Measurements from ENCODE around the gene YKT6.

The YKT6 gene

GRCh38 chr7:44258423-44258760 lies 57.6 kb downstream of the YKT6 start:
- no peaks in the 10 kb centered on the region for H3K4me1 ChIP-seq (ENCODE audit: insufficient read depth, low read length)
- no peak overlapping the region for H3K27ac ChIP-seq (ENCODE audit: low read length)
- no peaks in the 10 kb centered on the region for H4K20me1 ChIP-seq (ENCODE audit: insufficient read depth, low read length)
- no peak for ATAC-seq (ENCODE audit: insufficient read depth, low read depth)
- H3K9ac ChIP-seq (ENCODE audit: low read depth, low read length), result no peak overlapping the region
- no peaks in the 10 kb centered on the region for H3K36me3 ChIP-seq (ENCODE audit: insufficient read depth, low read length)
- no peak for DNase-seq
- H2AFZ ChIP-seq (ENCODE audit: low read depth, low read length), result no peak overlapping the region
- no peak overlapping the region for H3K4me3 ChIP-seq (ENCODE audit: low read depth in 1 of 2, low read length in 2 of 2)
- no peaks in the 10 kb centered on the region for H3K79me2 ChIP-seq (ENCODE audit: insufficient read depth, low read length)
- no peaks in the 10 kb centered on the region for H3K9me3 ChIP-seq (ENCODE audit: insufficient read depth, low read length, severe bottlenecking)
- no peaks in the 10 kb centered on the region for H3K27me3 ChIP-seq (ENCODE audit: insufficient read depth, low read length, poor library complexity)
- no peak overlapping the region for H3K4me2 ChIP-seq (ENCODE audit: insufficient read depth, low read length)
- TF ChIP-seq EZH2 (IDR thresholded peaks at IDR 0.05; ENCODE audit: borderline replicate concordance, low read depth, low read length, severe bottlenecking), result no peak
- TF ChIP-seq, protein P1, sequence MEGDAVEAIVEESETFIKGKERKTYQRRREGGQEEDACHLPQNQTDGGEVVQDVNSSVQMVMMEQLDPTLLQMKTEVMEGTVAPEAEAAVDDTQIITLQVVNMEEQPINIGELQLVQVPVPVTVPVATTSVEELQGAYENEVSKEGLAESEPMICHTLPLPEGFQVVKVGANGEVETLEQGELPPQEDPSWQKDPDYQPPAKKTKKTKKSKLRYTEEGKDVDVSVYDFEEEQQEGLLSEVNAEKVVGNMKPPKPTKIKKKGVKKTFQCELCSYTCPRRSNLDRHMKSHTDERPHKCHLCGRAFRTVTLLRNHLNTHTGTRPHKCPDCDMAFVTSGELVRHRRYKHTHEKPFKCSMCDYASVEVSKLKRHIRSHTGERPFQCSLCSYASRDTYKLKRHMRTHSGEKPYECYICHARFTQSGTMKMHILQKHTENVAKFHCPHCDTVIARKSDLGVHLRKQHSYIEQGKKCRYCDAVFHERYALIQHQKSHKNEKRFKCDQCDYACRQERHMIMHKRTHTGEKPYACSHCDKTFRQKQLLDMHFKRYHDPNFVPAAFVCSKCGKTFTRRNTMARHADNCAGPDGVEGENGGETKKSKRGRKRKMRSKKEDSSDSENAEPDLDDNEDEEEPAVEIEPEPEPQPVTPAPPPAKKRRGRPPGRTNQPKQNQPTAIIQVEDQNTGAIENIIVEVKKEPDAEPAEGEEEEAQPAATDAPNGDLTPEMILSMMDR (IDR thresholded peaks at IDR 0.05; ENCODE audit: borderline replicate concordance, extremely low read depth, low read length, poor library complexity, severe bottlenecking), result no peak

- Histone ChIP-seq H3K4me1 (ENCODE audit: insufficient read depth, low read length) (no peaks in the 10 kb centered on the region), H3K4me3 (ENCODE audit: low read depth in 1 of 2, low read length in 2 of 2) (no peak overlapping the region), H2AFZ (ENCODE audit: low read depth, low read length) (no peak overlapping the region), H3K4me2 (ENCODE audit: insufficient read depth, low read length) (no peak overlapping the region), H4K20me1 (ENCODE audit: insufficient read depth, low read length) (no peaks in the 10 kb centered on the region), H3K9ac (ENCODE audit: low read depth, low read length) (no peak overlapping the region), H3K27me3 (ENCODE audit: insufficient read depth, low read length, poor library complexity) (peaks cover 4% of the 10 kb centered on the region), H3K9me3 (ENCODE audit: insufficient read depth, low read length, severe bottlenecking) (no peaks in the 10 kb centered on the region), H3K36me3 (ENCODE audit: insufficient read depth, low read length) (no peaks in the 10 kb centered on the region), H3K79me2 (ENCODE audit: insufficient read depth, low read length) (no peaks in the 10 kb centered on the region), H3K27ac (ENCODE audit: low read length) (no peak overlapping the region)
- DNase-seq (no peak), ATAC-seq (ENCODE audit: insufficient read depth, low read depth) (no peak)
- TF ChIP-seq EZH2 (IDR thresholded peaks at IDR 0.05; ENCODE audit: borderline replicate concordance, low read depth, low read length, severe bottlenecking), result no peak
- TF ChIP-seq, protein P1 (IDR thresholded peaks at IDR 0.05; ENCODE audit: borderline replicate concordance, extremely low read depth, low read length, poor library complexity, severe bottlenecking), result no peak
These were observed 58.2 kb downstream of the YKT6 start for GRCh38 chr7:44258865-44259546.

- Histone ChIP-seq H3K4me1 (ENCODE audit: insufficient read depth, low read length) (no peaks in the 10 kb centered on the region), H2AFZ (ENCODE audit: low read depth, low read length) (no peak overlapping the region), H3K27me3 (ENCODE audit: insufficient read depth, low read length, poor library complexity) (peaks cover 12% of the 10 kb centered on the region), H3K4me2 (ENCODE audit: insufficient read depth, low read length) (no peak overlapping the region), H3K9ac (ENCODE audit: low read depth, low read length) (no peak overlapping the region), H3K36me3 (ENCODE audit: insufficient read depth, low read length) (no peaks in the 10 kb centered on the region), H3K27ac (ENCODE audit: low read length) (no peak overlapping the region), H3K9me3 (ENCODE audit: insufficient read depth, low read length, severe bottlenecking) (no peaks in the 10 kb centered on the region), H4K20me1 (ENCODE audit: insufficient read depth, low read length) (no peaks in the 10 kb centered on the region), H3K79me2 (ENCODE audit: insufficient read depth, low read length) (no peaks in the 10 kb centered on the region), H3K4me3 (ENCODE audit: low read depth in 1 of 2, low read length in 2 of 2) (no peak overlapping the region)
- no peak for TF ChIP-seq EZH2 (IDR thresholded peaks at IDR 0.05; ENCODE audit: borderline replicate concordance, low read depth, low read length, severe bottlenecking)
- TF ChIP-seq, protein P1 (IDR thresholded peaks at IDR 0.05; ENCODE audit: borderline replicate concordance, extremely low read depth, low read length, poor library complexity, severe bottlenecking), result no peak
- DNase-seq, result no peak
- ATAC-seq (ENCODE audit: insufficient read depth, low read depth), result no peak
These were observed 59.0 kb downstream of the YKT6 start for GRCh38 chr7:44259547-44260457.

Measured in DND-41 (cell line).